ENCODE data around the gene IL32. TPM values are rescaled to one million over a fixed set of nuclear protein-coding genes. Genes with fewer than 3 reads are reported as not detected.
A peak's percentile ranks its signal among the peaks of the same experiment; 100 is the strongest.
"Not testable (repeated sequence)": the region's sequence is repeated elsewhere in the genome, so short reads cannot be mapped to it uniquely, and the experiment has no call there.

IL32 gene
- total and polyA plus RNA-seq, 2 experiments from 2014 or later, result 2.3 to 6.1 TPM

DNA sequence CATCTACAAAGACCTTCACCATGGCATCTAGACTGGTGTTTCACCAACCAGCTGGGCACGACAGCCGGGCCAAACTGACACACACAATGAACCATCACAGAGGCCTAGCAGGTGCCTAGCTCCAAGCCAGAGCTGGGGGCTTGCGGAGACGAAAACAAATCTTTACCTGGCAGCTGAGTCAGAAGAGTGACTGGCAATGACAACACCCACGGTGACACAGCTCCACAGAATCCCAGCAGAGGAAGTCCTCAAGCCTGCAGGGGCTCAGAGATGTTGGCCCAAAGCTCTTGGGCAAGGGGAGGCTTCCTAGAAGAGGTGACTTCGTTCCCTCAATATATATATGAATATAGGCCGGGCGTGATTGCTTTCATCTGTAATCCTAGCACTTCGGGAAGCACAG lies 13.9 kb upstream of the IL32 start:
- Histone ChIP-seq H2AFZ (no peak overlapping the region), H3K27ac (ENCODE audit: low read depth) (no peak overlapping the region), H3K36me3 (ENCODE audit: insufficient read depth) (no peaks in the 10 kb centered on the region), H3K4me1 (ENCODE audit: insufficient read depth) (peaks cover 9% of the 10 kb centered on the region; the same call in 1 of the 2 replicates), H3K4me2 (no peak overlapping the region), H3F3A (replicated peaks; ENCODE audit: low read depth) (peaks cover 11% of the 10 kb centered on the region), H3K27me3 (ENCODE audit: insufficient read depth) (peaks cover 27% of the 10 kb centered on the region), H3K9me2 (ENCODE audit: insufficient read depth) (no peaks in the 10 kb centered on the region), H3K4me3 (no peak overlapping the region), H4K20me1 (replicated peaks; ENCODE audit: insufficient read depth) (peaks cover 7% of the 10 kb centered on the region), H3K79me2 (replicated peaks; ENCODE audit: insufficient read depth) (no peaks in the 10 kb centered on the region; the same call in 1 of the 2 replicates)
- no peak for DNase-seq (ENCODE audit: low spot score)
- ATAC-seq, result no peak
- H3K27me3 Mint-ChIP-seq (ENCODE audit: insufficient read depth, low read depth, poor library complexity), result peaks cover 24% of the 10 kb centered on the region
- H3K4me3 Mint-ChIP-seq, result no peak overlapping the region
- no peak overlapping the region for H3K27ac Mint-ChIP-seq
- 0 out of 2 replicates have a peak, but pooled peaks have one; percentile 9 for TF ChIP-seq POLR2AphosphoS5 (IDR thresholded peaks at IDR 0.05; ENCODE audit: low read depth)
- no peak for TF ChIP-seq NANOG (IDR thresholded peaks at IDR 0.05; ENCODE audit: borderline replicate concordance)
- peaks cover 46% of the 10 kb centered on the region for H3K36me3 Mint-ChIP-seq (ENCODE audit: low read depth)
- peaks cover 4% of the 10 kb centered on the region; the same call in 2 of the 3 replicates for H3K9me3 Mint-ChIP-seq
- peaks cover 18% of the 10 kb centered on the region for H3K4me1 Mint-ChIP-seq

DNA sequence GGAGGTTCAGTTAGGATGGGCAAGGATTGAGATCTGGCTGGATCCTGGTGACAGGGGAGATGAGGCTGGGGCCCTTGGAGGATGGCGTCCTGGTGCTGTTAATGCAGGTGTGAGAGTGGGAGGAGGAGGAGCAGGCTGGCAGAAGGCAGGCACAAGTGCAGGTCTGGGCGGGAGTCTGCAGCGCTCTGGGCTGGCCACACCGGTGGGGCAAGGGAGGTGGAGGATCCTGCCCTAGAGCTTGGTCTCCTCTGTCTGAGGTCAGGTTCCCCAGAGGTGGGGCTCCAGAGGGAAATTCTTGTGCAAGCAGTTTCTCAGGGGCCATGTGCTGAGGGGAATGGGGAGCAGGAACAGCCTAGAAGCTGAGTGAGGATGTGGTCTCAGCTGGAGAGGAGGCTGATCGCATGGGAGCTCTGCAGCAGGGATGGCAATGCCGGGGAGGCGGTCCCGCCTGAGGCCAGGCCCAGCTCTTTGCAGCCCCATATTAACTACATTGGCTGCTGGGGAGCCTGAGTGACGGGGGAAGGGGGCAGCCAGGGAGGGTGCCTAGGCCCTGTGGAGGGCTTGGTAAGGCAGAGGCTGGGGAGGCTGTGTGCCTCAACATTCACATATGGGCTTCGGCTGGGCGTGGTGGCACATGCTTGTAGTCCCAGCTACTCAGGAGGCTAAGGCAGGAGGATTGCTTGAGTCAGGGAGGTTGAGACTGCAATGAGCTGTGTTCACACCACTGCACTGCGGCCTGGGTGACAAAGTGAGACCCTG lies 12.7 kb upstream of the IL32 start:
- H3K9me2 ChIP-seq (ENCODE audit: insufficient read depth); H3K36me3 ChIP-seq (ENCODE audit: insufficient read depth); H3K4me3 ChIP-seq; DNase-seq (ENCODE audit: low spot score); H3K27ac Mint-ChIP-seq; H3K4me1 ChIP-seq (ENCODE audit: insufficient read depth); H4K20me1 ChIP-seq (replicated peaks; ENCODE audit: insufficient read depth); H3K9me3 Mint-ChIP-seq; H2AFZ ChIP-seq; H3K4me3 Mint-ChIP-seq; H3K79me2 ChIP-seq (replicated peaks; ENCODE audit: insufficient read depth); ATAC-seq; H3K27ac ChIP-seq (ENCODE audit: low read depth); H3K4me2 ChIP-seq: not testable (repeated sequence)
- Histone ChIP-seq H3K27me3 (ENCODE audit: insufficient read depth) (peaks cover 18% of the 10 kb centered on the region), H3F3A (replicated peaks; ENCODE audit: low read depth) (peaks cover 13% of the 10 kb centered on the region)
- Mint-ChIP-seq H3K36me3 (ENCODE audit: low read depth) (peaks cover 51% of the 10 kb centered on the region), H3K27me3 (ENCODE audit: insufficient read depth, low read depth, poor library complexity) (peaks cover 17% of the 10 kb centered on the region), H3K4me1 (peaks cover 18% of the 10 kb centered on the region)

DNA sequence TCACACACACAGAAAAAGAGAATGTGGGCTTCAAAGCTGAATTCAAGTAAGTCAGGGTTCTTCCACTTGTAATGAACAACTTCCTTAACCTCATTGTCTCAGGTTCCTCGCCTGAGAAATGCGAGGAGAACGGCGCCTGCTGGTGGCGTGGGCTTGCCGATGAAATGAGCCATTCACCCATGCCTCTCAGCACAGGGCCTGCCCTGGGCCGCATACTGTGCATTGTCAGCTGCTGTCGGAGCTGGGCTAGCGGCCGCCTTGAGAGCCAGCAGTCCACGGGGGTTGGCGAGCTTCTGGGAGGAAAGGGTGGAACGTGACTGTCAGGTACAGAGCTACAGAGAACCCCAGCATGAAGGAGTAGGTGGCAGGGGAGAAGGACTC lies 12.1 kb upstream of the IL32 start:
- not testable (repeated sequence) for H3K27ac Mint-ChIP-seq; H4K20me1 ChIP-seq (replicated peaks; ENCODE audit: insufficient read depth); H3K27ac ChIP-seq (ENCODE audit: low read depth); H3K9me2 ChIP-seq (ENCODE audit: insufficient read depth); H3K79me2 ChIP-seq (replicated peaks; ENCODE audit: insufficient read depth); H3K9me3 Mint-ChIP-seq; H2AFZ ChIP-seq; H3F3A ChIP-seq (replicated peaks; ENCODE audit: low read depth); H3K36me3 ChIP-seq (ENCODE audit: insufficient read depth); H3K4me3 ChIP-seq; H3K4me2 ChIP-seq; H3K4me1 ChIP-seq (ENCODE audit: insufficient read depth); H3K4me3 Mint-ChIP-seq
- H3K27me3 Mint-ChIP-seq (ENCODE audit: insufficient read depth, low read depth, poor library complexity), result peaks cover 11% of the 10 kb centered on the region
- peaks cover 49% of the 10 kb centered on the region for H3K36me3 Mint-ChIP-seq (ENCODE audit: low read depth)
- ATAC-seq, result peak; percentile 58
- H3K27me3 ChIP-seq (ENCODE audit: insufficient read depth), result peaks cover 13% of the 10 kb centered on the region
- H3K4me1 Mint-ChIP-seq, result peaks cover 18% of the 10 kb centered on the region
- TF ChIP-seq, protein P1, sequence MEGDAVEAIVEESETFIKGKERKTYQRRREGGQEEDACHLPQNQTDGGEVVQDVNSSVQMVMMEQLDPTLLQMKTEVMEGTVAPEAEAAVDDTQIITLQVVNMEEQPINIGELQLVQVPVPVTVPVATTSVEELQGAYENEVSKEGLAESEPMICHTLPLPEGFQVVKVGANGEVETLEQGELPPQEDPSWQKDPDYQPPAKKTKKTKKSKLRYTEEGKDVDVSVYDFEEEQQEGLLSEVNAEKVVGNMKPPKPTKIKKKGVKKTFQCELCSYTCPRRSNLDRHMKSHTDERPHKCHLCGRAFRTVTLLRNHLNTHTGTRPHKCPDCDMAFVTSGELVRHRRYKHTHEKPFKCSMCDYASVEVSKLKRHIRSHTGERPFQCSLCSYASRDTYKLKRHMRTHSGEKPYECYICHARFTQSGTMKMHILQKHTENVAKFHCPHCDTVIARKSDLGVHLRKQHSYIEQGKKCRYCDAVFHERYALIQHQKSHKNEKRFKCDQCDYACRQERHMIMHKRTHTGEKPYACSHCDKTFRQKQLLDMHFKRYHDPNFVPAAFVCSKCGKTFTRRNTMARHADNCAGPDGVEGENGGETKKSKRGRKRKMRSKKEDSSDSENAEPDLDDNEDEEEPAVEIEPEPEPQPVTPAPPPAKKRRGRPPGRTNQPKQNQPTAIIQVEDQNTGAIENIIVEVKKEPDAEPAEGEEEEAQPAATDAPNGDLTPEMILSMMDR (conservative IDR thresholded peaks at IDR 0.05; ENCODE audit: low read depth in 2 of 2), result peak in 1 of 2 experiments; percentile 52; a peak in 2 of 4 replicates
- DNase-seq (ENCODE audit: low spot score), result peak; percentile 28

All from GM23338 (cell line).